ENCODE data around the gene C4orf50. TPM values are rescaled to one million over a fixed set of nuclear protein-coding genes. Genes with fewer than 3 reads are reported as not detected.

Gene C4orf50
- total RNA-seq, 1 donor from 2014 or later, result not detected

GRCh38 chr4:5867866-5868265, 150.4 kb downstream of the C4orf50 start:
- TF ChIP-seq CTCF (IDR thresholded peaks at IDR 0.05), result no peak
- DNase-seq, result no peak
- no peak overlapping the region for H3K27ac Mint-ChIP-seq
- POLR2A ChIA-PET, result no interaction called here
- intact Hi-C loops (cut with micrococcal nuclease), result no loop called here
- CTCF ChIA-PET, result no interaction called here
- no peaks in the 10 kb centered on the region for H3K36me3 Mint-ChIP-seq (ENCODE audit: low read depth)
- no peak for ATAC-seq (ENCODE audit: low read depth)
- no peak overlapping the region for H3K4me3 Mint-ChIP-seq
- no peaks in the 10 kb centered on the region for H3K9me3 Mint-ChIP-seq
- peaks cover 20% of the 10 kb centered on the region for H3K4me1 Mint-ChIP-seq
- peaks cover 8% of the 10 kb centered on the region for H3K27me3 Mint-ChIP-seq

- DNase-seq (no peak), ATAC-seq (ENCODE audit: low read depth) (no peak)
- Mint-ChIP-seq H3K27me3 (peaks cover 8% of the 10 kb centered on the region), H3K9me3 (no peaks in the 10 kb centered on the region), H3K4me1 (peaks cover 20% of the 10 kb centered on the region), H3K4me3 (no peak overlapping the region), H3K36me3 (ENCODE audit: low read depth) (no peaks in the 10 kb centered on the region), H3K27ac (no peak overlapping the region)
- ChIA-PET POLR2A (no interaction called here), CTCF (no interaction called here)
- TF ChIP-seq CTCF (IDR thresholded peaks at IDR 0.05), result no peak
- intact Hi-C loops (cut with micrococcal nuclease), result no loop called here
Observed at GRCh38 chr4:5866841-5867813, 151.1 kb downstream of the C4orf50 start.

GRCh38 chr4:5865896-5866599, 152.2 kb downstream of the C4orf50 start:
- POLR2A ChIA-PET, result no interaction called here
- CTCF ChIA-PET, result no interaction called here
- no peaks in the 10 kb centered on the region for H3K36me3 Mint-ChIP-seq (ENCODE audit: low read depth)
- no peak for ATAC-seq (ENCODE audit: low read depth)
- no peaks in the 10 kb centered on the region for H3K9me3 Mint-ChIP-seq
- peaks cover 20% of the 10 kb centered on the region for H3K4me1 Mint-ChIP-seq
- no peak overlapping the region for H3K27ac Mint-ChIP-seq
- peaks cover 8% of the 10 kb centered on the region for H3K27me3 Mint-ChIP-seq
- no peak for TF ChIP-seq CTCF (IDR thresholded peaks at IDR 0.05)
- intact Hi-C loops (cut with micrococcal nuclease), result no loop called here
- no peak overlapping the region for H3K4me3 Mint-ChIP-seq
- DNase-seq, result no peak

GRCh38 chr4:5863461-5864113, 154.6 kb downstream of the C4orf50 start:
- ATAC-seq (ENCODE audit: low read depth) (no peak), DNase-seq (no peak)
- H3K4me3 Mint-ChIP-seq, result no peak overlapping the region
- peaks cover 10% of the 10 kb centered on the region for H3K4me1 Mint-ChIP-seq
- ChIA-PET CTCF (no interaction called here), POLR2A (no interaction called here)
- no peak for TF ChIP-seq CTCF (IDR thresholded peaks at IDR 0.05)
- peaks cover 8% of the 10 kb centered on the region for H3K27me3 Mint-ChIP-seq
- H3K9me3 Mint-ChIP-seq, result no peaks in the 10 kb centered on the region
- H3K36me3 Mint-ChIP-seq (ENCODE audit: low read depth), result no peaks in the 10 kb centered on the region
- H3K27ac Mint-ChIP-seq, result no peak overlapping the region
- intact Hi-C loops (cut with micrococcal nuclease), result no loop called here
